NCI-H1417 (cell line): ENCODE results near the gene C21orf58.
"Not testable (repeated sequence)": the region's sequence is repeated elsewhere in the genome, so short reads cannot be mapped to it uniquely, and the experiment has no call there.

ENCODE experiments used
- DNase-seq, 3 experiments: peaks; one replicate each; lab custom pipeline; 2025; lab: John Stamatoyannopoulos, UW

C21orf58 gene

DNA sequence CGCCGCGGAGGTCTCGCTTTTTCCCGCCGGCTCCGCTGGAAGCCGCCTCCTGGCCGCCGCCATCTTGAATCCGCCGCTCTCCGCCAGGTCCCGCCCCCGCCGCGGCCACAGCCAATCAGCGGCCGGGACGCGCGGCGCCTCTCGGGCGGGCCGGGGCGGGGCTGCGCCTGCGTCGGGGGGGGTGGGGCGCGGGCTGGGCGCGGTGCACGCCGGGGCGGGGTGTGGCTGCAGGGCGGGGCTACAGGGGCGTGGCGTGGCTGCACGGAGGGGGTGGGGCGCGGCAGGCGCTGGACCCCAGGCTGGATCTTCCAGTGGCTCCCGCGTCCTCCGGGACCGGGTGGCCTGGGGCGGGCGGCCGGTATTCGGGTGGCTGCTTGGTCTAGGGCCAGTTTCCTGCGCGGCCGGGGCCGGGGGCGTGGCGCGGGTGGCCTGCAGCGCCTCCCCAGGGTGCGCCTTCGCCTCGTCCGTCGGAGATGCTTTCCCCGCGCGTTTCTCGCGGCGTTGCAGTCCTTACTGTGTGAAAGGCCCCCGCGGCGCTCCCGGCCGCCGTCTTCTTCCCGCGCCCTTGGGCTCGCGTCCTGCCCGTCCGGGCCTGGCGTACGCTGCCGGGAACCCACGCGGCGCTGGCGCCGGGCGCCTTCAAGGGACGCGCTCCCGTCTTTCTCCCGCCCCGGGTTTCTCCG lies 861 bp upstream of the C21orf58 start:
- peak; percentile 88 to 95 (median 94) for DNase-seq

DNA sequence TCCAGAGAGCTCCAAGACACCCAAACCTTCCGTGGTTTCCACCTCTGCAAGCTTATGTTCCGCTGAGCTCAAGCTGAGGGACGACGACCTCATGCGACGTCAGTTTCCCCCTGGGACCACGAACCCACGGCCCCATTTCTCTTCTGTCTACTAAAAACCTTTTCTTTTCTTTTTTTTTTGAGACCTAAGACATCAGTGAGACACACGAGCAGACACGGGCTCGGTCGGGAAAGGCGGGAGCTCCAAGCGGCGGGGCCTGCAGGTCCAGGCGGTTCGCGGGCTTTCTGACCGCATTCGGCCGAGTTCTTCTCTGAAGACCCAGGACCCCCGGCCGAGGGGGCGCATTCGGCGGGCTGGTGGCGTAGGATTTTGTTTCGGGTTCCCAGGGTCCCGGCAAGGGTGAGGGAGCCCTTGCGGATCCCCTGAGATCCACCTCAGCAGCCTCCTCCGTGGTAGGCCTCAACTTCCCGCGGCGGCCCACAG lies 402 bp downstream of the C21orf58 start:
- peak in 2 of 3 experiments; percentile 78 to 83 for DNase-seq

DNA sequence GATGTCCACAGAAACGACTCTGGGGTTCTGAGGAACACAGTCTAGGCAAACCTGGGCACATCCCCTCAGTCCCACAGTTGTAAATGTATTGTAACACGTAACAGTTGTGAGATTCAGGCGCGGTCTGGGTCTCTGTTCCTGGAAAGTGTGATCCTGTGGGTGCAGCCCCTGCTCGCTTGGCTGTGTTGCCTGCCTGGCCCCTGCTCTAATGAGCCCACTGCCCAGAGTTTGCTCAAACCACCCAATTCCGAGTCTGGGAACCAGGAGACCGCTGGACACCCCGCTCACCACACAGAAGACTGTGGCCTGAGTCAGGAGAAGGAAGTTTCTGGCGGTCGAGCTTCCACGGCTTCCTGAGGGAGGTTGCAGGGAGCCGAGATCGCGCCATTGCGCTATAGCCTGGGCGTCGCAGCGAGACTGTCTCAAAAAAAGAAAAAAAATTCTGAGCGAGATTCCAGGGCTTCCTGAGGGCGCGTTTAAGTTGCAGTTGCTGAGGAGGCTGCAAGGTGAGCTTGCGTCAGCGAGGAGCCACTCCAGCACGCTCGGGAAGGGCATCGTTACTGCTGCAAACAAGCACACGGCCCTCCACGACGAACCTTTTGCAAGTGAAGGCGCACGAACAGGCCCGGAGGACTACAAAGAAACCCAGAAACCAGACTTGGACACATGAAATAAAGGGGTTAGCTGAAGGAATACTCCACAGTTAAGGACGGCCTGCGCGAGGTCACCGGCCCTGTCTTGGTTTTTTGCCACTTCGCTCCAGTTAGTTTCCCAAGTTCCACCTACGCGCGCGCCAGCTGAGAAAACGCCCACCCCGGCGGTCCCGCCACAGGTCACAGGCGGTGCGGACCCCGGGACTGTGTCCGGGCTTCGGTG lies 1.1 kb downstream of the C21orf58 start:
- peak; percentile 14 to 69 (median 54) for DNase-seq

DNA sequence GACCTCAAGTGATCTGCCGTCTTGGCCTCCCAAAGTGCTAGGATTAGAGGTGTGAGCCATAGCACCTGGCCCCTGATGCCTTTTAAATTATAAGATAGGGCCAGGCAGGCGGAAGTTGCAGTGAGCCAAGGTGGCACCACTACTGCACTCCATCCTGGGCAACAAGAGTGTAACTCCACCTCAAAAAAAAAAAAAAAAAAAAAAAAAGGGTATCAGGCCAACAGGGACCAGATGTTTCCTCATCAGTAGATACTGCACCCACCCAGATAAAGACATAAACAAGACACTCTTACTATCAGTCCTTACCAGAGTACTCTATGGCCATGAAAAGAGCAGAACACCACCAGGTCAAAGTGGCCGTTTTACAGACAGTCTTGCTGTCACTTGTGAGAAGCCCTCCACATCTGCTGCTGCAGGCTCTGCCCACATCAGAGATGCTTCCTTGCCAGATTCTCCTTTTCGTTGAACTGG lies 3.3 kb downstream of the C21orf58 start:
- DNase-seq, result no peak

DNA sequence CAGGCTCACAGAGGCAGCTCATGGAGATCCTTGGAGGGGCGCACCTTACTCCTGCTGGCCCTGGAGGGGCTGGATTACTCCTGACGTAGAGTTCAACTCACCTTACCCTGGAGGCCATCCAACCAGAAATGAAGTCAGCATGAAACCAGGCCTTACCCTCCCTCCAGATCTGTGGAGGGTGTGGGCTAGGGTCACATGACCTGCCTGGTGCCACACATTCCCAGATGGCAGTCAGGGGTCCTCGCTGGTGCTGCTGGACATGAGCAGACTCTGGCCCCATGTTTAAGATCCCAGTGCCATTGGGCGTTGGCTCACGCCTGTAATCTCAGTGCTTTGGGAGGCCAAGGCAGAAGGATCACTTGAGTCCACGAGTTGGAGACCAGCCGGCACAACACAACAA lies 4.5 kb downstream of the C21orf58 start:
- peak in 1 of 3 experiments; percentile 18 for DNase-seq

DNA sequence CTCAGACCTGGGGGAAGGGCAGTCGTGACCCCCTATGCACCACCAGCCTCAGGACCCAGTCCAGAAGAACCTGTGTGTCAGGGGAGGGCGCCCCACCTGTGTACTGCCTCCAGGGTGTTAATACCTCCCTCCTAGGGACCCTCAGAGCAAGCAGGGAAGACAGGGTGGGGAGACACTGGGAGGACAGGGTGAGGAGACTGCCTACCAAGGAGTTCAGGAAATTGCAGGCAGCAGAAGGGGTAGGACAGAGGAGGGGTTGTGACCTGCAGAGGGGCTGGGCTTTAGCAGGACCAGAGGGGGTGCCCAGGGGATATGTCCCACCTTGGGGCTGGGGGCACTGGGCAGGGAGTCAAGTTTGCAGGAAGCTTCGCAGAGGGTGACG lies 5.2 kb downstream of the C21orf58 start:
- DNase-seq, result no peak

DNA sequence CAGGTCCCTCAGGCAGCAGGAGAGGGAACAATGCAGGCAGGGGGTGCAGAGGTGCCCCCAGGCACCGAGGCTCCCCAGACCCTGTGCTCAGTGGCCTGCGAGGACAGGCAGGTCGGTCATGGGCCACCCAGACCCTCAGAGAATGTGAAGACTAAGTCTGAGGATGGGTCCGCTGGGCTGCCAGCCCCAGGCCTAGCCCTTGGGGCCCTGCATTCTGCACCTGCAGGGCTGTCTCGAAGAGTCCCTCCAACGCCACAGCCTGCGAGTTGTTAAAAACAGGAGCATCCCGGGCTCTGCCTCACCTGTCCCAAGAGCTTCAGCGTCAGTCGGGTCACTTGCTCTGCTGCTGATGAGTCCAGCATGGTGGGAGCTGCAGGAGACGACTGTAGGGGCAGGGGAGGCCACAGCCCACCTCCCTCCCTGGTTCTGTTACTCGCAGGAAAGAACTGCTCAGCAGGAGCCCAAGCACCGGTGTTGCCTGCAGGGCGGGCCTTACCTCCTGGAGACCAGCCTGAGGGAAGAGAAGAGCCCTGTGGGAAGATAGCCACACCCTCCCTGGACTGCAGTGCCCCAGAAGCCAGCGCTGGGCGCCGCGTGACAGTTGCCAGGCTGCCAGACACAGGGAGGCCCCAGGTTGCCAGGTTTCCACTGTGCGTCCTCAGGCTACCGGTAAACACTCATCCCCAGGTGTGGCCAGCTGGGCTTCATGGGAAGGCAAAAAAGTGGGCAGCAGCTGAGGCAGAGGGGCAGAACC lies 5.8 kb downstream of the C21orf58 start:
- DNase-seq, result peak; percentile 81 to 97 (median 93)

DNA sequence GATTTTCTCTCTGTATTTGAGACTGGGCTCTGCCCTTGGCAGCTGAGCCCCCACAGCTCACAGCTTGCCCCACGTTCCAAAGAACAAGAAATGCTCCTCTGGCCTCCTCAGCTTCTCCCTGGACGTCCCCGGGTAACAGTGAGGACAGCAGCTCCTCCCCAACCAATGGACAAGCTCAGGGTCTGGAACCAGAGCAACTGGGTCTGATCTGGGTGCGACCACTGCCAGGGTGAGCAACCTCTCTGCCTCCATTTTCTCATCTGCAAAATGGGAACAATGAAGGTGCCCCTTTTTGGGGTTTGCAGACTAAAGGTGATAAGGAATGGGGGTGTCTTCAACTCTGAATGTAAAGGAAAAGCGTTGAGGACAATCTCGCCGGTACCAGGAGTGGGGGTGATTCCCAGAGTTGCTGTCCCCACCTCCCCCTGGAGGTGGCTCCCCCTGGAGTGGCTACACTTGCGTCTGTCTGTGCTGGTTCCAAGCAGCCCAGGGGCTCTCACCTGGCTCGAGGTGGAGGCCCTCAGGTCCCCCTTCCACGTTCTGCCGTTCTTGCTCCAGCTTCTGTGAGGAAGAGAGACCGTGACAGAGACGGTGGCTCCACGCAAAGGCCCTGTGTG lies 6.9 kb downstream of the C21orf58 start:
- no peak for DNase-seq

DNA sequence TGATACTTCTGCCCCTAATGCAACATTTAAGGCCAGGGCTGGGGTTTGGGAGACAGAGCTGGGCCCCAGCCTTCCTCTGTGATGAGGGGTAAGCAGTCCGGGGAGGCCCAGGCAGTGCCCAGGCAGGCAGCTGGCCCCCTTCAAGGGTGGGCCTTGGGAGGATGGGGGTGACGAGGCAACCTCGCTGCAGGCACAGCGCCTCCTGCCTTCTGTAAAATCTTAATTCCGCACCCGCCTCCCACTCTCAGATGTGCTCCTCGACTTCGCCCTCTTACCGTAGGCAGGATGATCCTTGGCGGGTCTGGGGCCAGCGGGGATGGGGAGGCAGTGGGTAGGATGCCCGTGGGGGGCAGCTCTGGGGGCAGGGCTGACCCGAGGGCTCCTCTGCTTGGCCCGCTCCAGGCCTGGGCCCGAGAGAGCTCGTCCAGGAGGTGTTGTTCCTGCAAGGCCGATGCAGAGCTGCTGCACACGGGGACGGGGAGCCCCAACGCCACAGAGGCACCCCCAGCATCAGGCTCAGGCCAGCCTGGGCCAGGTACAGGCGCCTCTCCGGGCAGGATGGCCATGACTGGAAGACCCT lies 9.1 kb downstream of the C21orf58 start:
- no peak for DNase-seq

DNA sequence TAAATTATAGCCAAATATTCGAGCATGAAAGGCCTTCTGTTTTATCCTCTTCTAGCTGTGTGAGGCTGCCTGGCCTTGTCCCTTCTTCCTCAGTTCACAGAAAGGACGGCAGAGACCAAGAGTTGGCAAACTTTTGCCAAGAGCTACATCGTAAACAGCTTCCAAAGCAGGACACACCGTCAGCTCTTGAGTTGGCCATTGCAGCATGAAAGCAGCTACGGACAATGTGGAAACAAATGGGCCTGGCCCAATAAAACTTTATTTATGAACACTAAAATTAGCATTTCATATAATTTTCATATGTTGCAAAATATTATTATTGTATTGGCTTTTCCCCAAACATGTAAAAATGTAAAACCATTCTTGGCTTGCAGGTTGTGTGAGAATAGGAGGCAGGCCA lies 10.7 kb downstream of the C21orf58 start:
- DNase-seq, result no peak

DNA sequence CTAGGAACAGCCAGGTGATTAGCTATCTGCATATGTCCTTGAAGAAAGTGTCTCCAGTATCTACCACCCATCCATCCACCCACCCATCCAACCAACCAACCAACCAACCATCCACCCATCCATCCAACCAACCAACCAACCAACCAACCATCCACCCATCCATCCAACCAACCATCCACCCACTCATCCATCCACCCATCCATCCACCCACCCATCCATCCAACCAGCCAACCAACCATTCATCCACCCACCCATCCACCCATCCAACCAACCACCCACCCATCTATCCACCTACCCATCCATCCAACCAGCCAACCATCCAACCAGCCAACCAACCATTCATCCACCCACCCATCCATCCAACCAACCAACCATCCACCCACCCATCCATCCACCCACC lies 12.1 kb downstream of the C21orf58 start:
- DNase-seq, result no peak

DNA sequence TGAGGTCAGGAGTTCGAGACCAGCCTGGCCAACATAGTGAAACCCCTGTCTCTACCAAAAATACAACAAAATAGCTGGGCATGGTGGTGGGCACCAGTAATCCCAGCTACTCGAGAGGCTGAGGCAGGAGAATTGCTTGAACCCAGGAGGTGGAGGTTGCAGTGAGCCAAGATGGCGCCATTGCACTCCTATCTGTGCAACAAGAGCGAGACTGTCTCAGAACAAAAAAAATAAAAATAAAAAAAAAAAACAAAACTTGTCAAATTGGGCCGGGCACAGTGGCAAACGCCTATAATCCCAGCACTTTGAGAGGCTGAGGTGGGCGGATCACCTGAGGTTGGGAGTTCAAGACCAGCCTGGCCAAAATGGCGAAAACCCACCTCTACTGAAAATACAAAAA lies 13.4 kb downstream of the C21orf58 start:
- not testable (repeated sequence) for DNase-seq

DNA sequence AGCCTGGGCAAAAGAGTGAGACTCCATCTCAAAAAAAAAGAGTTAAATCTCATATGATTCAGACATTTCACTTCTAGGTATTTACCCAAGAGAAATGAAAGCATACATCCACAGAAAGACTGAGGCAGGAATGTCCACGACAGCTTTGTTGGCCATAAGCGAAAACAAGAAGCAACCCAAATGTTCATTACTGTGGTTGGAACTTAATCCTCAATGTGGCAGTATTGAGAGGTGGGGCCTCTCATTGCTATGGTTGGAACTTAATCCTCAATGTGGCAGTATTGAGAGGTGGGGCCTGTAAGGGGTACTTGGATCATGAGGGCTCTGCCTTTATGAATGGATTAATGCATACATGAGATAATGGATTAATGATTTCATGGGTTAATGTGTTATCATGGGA lies 15.2 kb downstream of the C21orf58 start:
- DNase-seq, result no peak

DNA sequence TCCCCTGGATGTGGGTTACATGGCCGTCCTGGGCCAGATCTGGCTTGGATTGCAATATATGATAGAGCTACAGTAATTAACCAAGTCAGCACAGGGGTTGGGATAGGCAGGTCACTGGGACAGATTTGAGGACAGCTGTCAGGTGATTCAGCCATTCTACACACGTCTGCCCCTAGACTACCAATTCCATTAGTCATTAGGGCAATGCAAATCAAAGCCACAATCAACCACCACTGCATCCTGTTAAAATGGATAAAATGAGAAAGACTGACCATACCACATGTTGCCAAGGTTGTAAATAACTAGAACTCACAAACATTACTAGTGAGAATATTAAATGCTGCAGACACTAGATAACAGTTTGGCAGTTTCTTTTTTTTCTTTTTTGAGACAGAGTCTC lies 16.0 kb downstream of the C21orf58 start:
- no peak for DNase-seq

DNA sequence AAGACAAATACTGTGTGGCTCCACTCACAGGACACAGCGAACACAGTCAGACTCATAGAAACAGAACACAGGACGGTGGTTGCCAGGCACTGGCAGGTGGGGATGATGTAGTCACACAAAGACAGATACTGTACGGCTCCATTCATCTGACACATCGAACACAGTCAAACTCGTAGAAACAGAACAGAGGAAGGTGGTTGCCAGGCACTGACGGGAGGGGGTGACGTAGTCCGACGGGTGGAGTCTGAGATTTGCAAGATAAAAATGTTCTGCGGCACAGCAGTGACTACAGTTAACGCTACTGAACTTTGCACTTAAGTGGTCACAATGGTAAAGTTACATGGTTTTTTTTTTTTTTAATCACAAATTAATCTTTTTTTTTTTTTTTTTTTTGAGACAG lies 18.7 kb downstream of the C21orf58 start:
- no peak for DNase-seq

DNA sequence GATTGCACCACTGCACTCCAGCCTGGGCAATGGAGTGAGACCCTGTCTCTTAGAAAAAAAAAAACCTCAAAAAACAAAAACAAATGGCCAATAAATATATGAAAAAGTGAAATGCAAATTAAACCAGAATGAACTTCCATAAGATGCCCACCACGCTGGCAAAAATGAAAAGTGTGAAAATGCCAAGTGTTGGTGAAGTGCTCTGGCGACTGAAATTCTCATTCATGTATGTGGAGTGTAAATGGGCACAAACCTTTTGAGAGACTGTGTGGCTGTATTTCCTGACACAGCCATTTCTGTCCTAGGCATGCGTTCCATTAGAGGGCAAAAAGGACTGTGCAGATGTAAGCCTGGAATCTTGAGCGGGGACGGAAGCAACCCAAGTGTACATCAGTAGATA lies 19.2 kb downstream of the C21orf58 start:
- no peak for DNase-seq

DNA sequence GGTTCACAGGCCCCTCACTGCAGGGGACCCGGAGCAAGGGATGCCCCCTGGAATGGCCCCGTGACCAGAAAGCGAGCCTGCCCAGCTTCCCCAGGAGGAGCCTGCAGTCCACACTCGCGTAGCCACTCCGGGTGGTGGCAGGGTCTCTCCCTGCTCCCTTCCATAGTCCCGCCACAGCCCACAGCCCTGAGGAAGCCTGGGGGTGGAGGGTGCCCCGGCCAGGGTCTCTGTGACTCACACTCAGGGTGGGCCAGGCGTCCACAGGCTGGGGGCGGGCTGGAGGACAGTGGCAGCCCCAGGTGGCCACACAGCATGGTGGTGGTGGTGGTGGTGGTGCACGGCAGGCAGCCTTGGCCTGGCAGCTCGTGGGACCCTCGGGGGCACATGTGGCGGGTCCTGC lies 21.9 kb downstream of the C21orf58 start:
- DNase-seq, result no peak

DNA sequence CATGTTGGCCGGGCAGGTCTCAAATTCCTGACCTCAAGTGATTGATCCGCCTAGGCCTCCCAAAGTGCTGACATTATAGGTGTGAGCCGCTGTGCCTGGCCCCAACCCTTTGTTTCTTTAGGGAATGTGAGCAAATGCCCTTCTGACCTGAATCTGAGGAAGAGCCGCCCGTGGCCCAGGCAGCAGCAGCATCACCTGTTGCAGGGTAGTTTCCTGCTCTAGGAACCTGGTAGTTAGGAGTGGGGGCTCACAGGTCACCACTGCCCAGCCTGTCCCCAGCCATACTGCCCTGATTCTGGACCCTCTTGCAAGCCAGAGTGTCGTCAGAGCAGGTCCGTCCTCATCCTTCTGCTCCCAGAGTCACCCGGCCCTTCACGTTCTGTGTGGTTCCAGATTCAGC lies 24.5 kb downstream of the C21orf58 start:
- DNase-seq, result no peak

DNA sequence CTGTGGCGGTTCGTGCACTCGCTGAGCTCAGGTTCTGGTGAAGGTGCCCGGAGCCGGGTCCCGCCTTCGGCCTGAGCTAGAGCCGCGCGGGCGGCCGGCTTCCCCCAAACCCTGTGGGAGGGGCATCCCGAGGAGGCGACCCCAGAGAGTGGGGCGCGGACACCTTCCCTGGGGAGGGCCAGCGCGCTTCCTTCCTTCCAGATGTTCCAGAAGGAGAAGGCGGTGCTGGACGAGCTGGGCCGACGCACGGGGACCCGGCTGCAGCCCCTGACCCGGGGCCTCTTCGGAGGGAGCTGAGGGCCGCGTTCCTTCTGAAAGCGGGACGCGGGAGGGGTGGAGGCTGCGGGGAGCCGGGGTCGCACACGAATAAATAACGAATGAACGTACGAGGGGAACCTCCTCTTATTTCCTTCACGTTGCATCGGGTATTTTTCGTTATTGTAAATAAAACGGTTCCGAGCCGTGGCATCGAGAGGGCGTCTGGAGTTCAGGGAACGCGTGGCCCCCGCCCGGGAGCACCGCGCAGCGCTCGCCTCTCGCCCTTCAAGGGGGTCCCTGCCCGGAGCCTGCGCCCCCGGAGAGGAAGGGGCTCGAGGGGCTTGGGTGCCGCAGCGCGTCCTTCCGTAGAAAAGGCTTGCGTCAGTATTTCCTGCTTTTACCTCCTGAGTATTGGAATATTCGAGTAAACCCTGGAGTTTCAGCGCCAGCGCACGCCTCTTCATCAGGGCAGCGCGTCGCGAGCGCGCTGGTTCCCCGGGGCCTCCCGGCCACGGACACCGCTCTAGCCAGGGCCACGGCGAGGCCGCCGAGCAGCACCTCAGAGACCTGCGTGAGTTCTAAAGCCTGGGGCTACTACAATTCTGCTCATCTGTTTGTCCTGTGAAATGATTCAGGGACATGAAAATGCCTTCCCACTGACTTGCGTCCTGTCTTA lies 26.1 kb downstream of the C21orf58 start:
- DNase-seq, result no peak

DNA sequence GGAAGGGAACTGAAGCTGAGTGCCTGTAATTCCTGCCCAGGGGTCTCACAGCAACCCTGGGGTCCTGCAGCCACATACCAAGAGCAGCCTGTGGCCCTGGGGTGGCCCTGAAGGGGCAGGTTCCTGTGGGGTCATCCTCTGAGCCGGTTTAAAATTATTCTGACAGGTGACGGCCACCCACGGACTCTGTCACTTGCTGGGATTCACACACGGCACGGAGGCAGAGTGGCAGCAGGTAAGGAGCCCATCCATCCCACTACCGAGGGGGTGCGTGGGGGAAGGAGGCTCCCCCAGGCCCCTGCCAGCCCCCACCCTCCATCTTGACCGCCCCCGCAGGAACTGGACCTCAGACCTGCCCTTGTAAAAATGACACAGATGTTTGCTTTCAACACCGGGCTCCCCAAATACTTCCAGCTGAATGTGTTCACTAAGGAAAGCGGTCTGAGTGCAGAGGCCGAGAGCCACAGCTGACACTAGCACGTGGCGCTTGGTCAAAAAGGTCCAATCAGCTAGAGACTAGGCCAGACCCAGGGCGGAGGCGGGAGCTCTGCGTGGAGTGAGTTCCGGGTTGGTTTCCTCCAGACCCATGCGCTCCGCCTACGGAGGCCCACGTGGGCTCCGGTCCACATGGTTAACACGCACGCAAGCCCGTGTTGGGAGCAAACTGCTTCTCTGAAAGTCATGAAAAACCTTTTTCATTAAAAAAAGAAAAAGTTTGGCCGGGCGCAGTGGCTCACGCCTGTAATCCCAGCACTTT lies 27.5 kb downstream of the C21orf58 start:
- DNase-seq, result peak in 1 of 3 experiments; percentile 65
